CD1c-positive myeloid dendritic cell (primary cell): ENCODE measurements around the gene NUMB.
"Not testable (repeated sequence)": the region's sequence is repeated elsewhere in the genome, so short reads cannot be mapped to it uniquely, and the experiment has no call there.

Source experiments
- DNase-seq: peaks from one replicate; pipeline ENCODE4 v3.0.0-alpha.2; 2016; ENCODE audit errors: extremely low spot score

Gene NUMB

GRCh38 chr14:73422515-73422914, 35.8 kb downstream of the NUMB start:
- DNase-seq: no peak

GRCh38 chr14:73418227-73418626, 40.1 kb downstream of the NUMB start:
- DNase-seq: no peak

GRCh38 chr14:73406248-73406647, 52.1 kb downstream of the NUMB start:
- not testable (repeated sequence) for DNase-seq

DNA sequence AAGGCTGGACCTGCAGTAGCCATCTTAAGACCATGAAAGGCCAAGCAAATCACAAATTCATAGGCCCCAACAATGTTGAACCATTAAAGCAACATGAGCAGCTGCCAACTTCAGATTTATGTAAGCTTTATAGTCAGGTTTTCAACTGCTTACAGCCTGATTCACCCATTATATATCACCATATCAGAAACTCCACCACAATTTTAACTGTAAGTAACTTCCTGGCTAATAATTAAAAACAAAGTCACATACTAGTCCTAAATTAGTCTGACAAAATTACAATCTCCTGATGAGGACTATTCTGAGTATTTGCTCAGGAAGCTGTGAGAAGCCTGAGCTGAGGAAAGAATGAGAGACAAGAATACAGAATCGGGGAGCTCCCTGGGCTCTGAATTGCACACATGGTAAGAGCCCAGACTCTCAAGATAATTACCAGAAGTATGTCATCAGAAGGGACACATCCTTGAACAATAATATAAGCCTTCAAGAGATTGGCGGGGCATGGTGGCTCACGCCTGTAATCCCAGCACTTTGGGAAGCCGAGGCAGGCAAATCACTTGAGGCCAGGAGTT, 55.1 kb downstream of the NUMB start:
- DNase-seq: no peak

- DNase-seq: no peak
Observed at GRCh38 chr14:73402579-73402978, 55.8 kb downstream of the NUMB start.

DNA sequence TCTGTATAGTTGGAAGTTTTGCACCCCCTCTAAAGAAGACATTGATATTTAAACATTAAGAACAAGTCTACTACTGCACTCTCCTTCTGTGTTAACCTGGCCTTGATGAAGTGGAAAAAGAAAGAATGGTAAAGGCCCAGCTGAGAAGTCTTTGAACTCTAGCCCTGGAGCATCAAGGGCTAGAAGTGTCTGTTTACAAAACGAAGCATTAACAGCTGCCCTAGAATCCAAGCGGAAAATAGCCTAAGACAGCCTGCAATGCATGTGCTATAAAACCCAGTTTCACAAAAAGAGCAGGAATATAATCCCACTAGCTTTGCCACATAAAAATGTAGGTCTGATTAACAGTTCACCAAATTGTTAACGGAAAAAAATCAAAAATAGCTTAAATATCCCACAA, 60.5 kb downstream of the NUMB start:
- DNase-seq: no peak

- DNase-seq: no peak
Observed at GRCh38 chr14:73394317-73394716, 64.0 kb downstream of the NUMB start.

DNA sequence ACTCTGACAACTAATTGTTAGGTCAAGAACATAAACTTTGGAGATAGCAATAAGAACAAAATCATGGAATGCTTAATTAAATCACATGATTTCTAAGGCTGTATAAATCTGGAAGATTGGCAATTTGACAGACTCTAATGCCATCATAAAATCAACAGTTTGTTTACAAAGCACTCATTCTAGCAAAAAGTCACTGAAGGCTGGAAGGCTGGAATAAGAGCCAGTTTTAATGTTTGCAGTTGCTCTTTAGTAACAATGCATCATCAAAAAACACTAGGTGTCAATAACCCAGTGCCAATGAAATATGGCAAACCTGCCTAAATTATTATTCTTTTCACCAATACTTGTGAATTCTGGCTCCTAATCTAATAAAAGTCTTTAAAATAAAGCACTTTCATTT, 65.0 kb downstream of the NUMB start:
- DNase-seq: no peak

DNA sequence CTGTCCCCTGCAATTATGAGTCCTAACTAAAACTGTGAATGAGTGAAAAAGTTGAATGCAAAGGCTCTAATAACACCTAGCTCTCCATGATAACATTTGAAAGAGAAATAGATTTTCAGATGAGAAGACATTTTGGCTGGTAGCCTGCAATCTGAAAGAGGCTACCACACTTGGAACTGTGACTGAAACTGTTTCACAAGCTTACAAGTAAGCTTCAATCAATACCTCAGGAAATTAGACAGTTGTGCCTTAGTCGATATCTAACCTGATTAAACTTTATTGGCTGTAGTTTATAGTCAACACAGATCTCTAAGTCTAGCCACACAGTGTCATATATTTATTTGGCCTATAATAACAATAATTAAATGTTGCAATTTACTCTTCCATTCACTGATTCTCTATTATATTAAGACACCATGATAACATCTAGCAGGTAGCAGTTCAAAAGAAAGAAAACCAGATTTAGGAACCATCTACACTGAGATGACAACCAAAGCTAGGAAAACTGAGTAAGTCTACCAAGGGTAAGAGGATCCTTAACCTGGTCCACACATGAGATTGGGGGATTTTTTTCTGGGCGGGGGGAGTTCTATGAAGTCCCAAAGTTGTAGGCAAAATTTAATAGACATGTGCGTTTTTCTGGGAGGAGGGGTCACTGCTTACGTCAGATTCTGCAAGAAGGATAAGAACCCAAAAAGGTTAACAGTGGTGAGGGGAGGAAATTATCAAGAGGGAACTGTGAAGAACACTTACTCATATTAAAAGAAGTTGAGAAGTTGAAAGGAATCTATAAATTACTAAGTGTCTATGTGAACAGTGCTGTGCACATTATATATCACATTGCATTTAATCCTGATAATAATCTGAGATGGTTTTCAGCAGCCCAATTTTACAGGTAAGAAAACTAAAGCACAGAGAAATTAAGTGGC, 65.8 kb downstream of the NUMB start:
- DNase-seq: no peak

GRCh38 chr14:73387860-73388259, 70.5 kb downstream of the NUMB start:
- DNase-seq: not testable (repeated sequence)

DNA sequence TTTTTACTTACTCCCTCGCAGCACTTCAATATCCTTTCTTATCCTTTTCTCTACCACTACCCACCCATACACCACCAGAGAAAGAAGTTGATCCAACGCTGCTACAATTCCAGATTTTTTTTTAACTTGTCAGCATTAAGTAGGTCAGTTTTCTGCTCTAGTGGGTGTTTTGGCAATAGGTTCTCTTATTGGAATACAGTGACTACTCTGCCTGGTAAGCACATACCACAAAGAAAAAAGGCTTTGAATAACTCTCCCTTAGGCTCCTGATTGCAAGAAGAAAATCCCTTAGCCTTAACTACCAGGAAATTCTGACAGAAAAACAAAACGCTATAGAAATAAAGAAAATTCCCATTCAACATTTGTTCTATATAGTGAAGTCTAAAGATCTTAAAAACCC, 72.0 kb downstream of the NUMB start:
- DNase-seq: no peak

- DNase-seq: not testable (repeated sequence)
Observed at GRCh38 chr14:73385021-73385420, 73.3 kb downstream of the NUMB start.

DNA sequence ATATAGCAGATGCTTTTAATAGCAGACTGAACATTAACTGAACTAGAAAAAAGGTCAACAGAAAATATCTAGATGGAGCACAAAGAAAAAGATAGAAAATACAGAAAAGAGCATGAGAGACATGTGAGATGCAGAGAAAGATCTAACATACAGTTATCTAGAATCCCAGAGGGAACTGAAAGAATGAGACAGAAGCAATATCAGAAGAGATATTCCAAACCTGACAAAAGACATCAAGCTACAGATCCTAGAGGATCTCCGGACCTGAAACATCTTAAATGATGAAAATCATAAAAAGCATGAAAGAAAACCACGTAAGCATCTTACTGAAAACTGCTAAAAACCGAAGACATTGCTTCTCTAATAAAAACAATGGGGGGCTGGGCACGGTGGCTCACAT, 75.0 kb downstream of the NUMB start:
- no peak for DNase-seq

DNA sequence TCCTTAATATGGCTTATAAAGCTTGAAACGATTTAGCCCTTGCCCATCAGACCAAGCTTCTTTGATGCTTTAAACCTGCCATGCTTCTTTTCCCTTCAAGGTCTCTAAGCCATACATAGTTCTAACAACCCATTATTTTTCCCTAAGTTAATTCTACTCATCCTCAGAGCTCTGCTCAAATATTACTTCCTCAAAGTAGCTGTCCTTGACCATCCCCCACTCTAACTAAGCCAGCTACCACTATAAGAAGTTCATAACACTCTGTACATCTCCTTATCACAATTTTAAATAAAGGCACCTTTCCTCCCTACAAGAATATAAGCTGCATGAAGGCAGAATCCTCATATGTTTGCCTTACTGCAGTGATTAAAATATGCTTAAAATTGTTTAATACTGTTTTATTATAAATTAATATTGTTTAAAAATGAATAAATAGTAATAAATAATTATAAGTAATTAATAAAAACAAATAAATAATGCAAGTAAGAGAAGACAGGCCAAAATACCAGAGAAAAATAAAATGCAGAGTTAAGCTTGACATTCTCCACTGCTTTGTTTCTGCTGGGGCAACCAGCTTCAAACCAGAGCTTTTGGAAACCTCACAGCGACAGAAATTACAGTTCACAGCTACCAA, 76.8 kb downstream of the NUMB start:
- no peak for DNase-seq

DNA sequence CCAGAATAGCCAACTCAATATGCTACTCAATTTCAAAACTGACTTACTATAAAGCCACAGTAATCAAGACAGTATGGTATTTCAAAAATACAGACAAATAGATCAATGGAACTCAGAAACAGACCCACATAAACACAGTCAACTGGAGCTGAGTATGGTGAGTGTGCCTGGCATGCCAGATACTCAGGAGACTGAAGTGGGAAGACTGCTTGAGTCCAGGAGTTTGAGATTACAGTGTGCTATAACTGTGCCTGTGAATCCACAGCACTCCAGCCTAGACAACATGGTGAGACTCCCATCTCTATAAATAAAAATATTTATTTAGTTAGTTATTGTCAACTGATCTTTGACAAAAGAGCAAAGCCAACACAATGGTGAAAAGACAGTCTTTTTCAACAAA, 81.8 kb downstream of the NUMB start:
- no peak for DNase-seq

GRCh38 chr14:73375861-73376260, 82.5 kb downstream of the NUMB start:
- DNase-seq: peak; percentile 23

GRCh38 chr14:73374218-73374617, 84.1 kb downstream of the NUMB start:
- DNase-seq: no peak

GRCh38 chr14:73372529-73372928, 85.8 kb downstream of the NUMB start:
- DNase-seq: no peak

DNA sequence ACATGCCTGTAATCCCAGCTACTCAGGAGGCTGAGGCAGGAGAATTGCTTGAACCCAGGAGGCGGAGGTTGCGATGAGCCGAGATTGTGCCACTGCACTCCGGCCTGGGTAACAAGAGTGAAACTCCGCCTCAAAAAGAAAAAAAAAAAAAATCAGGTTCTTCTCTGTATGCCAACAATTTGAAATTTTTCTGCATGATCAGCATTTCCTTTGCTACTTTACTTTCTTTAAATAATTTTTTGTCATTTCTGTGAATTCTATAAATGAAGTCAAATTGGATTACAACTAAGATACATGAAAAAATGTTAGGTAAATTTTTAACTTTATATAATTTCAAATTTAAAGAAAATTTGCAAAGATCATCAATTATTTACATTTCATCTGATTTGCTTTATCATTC, 87.8 kb downstream of the NUMB start:
- no peak for DNase-seq

GRCh38 chr14:73369428-73369827, 88.9 kb downstream of the NUMB start:
- DNase-seq: peak; percentile 67

DNA sequence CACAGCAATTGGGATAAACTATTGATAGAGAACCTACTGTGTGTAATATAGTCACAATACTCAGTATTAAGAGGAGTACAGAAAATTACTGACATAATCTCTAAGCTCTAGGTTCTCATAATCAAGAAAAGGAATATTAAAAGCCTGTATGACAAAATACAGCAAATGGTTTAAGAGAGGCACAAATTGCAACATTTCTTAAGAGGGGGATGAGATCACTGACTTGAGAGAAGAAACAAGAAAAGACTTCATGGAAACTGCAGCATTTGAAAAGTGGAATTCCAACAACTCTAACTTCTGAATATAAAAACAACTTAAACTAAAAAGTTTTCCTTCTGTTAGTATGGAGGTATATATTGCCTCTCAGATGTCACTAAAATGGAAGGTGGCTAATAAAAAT, 89.7 kb downstream of the NUMB start:
- no peak for DNase-seq

DNA sequence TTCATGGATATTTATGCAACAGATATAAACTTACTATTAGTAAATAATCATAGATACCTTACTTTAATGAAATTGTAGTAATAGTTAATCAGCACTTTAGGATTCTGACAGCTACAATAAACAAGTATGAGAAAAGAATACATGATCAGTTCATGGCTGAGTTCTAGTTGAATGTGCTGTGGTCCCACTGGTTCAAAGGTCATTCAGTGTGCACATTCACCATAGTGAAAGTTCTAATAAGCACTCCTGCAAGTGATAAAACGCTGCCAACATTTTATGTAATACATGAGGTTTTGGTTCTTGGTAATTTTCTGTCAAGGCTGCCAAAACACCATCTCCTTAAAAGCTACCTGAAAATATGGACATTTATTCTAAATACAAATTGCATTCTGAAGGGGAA, 92.6 kb downstream of the NUMB start:
- DNase-seq: no peak

GRCh38 chr14:73364559-73364958, 93.8 kb downstream of the NUMB start:
- DNase-seq: no peak
